Spleen (tissue), 7 donors: Measurements from ENCODE around the gene COL5A1.

Experiments
- CTCF ChIP-seq, 11 experiments: fragments of 200-600 bp in 7 of 11; fragments of 450-650 bp in 4 of 11; sonication (generic) in 4 of 11; IDR thresholded peaks in 8 of 11; conservative IDR thresholded peaks in 3 of 11; 1 replicate in 7 of 11; 2 replicates in 4 of 11; pipeline versions ENCODE4 v1.4.0 to v1.8.0; 2016 to 2021; ENCODE audit warnings: antibody characterized with exemption in 11 of 11, inconsistent platforms in 4 of 11, mild to moderate bottlenecking in 1 of 11
- POLR2A ChIP-seq, 3 donors: fragments of 450-650 bp; IDR thresholded peaks; one replicate each; pipeline ENCODE4 v1.5.1; 2017; ENCODE audit warnings: antibody characterized with exemption in 3 of 3, mild to moderate bottlenecking in 1 of 3
- POLR2AphosphoS5 ChIP-seq, 3 donors: sonication (generic); formaldehyde crosslinking; IDR thresholded peaks; one replicate each; pipeline ENCODE4 v1.5.1; 2017; ENCODE audit warnings: antibody characterized with exemption in 3 of 3
- donor health status: DM: no; HTN: no; CAD: no; lungs with moderate emphysema.
- donor health status: DM: no; HTN: no; CAD: no.
- donor health status: DM: no; HTN: no; CAD: no.

- TF ChIP-seq CTCF (IDR thresholded peaks at IDR 0.05 in 8 of 11, conservative IDR thresholded peaks at IDR 0.05 in 3 of 11) (no peak), POLR2AphosphoS5 (IDR thresholded peaks at IDR 0.05) (no peak), POLR2A (IDR thresholded peaks at IDR 0.05) (no peak)
Measured at GRCh38 chr9:134792627-134793026, 151.0 kb downstream of the COL5A1 start.
